Activated CD4-positive, alpha-beta T cell treated with anti-CD3 and anti-CD28 coated beads, Interleukin-2, amount 50 U/mL, for 4 hours (primary cell): Measurements from ENCODE around the gene PTPA.
A peak's percentile ranks its signal among the peaks of the same experiment; 100 is the strongest.
"Not testable (repeated sequence)": the region's sequence is repeated elsewhere in the genome, so short reads cannot be mapped to it uniquely, and the experiment has no call there.

Source experiments
- DNase-seq, 2 experiments: peaks; one replicate each; pipeline ENCODE4 v3.0.0-alpha.2; 2020

PTPA gene

GRCh38 chr9:129161534-129161837 lies 50.3 kb downstream of the PTPA start:
- DNase-seq: no peak

- no peak for DNase-seq
These were observed 51.4 kb downstream of the PTPA start for GRCh38 chr9:129162497-129163197.

GRCh38 chr9:129163198-129163670 lies 52.0 kb downstream of the PTPA start:
- DNase-seq: not testable (repeated sequence)

DNA sequence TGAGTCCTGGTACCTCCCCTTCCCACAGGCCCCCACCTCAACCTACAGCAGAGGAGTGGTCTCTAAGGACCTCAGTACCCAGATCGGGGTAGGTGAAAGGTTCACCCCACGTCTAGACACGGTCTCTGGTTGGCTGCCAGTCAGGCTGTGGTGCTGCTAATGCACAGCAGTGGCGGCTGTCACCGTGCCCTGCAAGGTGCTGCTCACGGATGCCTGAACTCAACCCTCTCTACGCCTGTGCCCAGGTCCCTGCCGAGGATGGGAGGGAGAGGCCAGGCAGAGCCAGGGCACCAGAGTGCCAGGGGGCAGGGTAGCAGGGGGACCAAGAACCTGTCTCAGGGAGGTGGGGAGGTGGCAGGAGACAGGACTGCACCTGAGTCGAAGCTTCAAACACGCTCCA lies 52.5 kb downstream of the PTPA start:
- DNase-seq: no peak

- DNase-seq: no peak
These were observed 53.2 kb downstream of the PTPA start for GRCh38 chr9:129164246-129164930.

- DNase-seq: no peak
These were observed 54.0 kb downstream of the PTPA start for GRCh38 chr9:129165198-129165597.

- DNase-seq: no peak
These were observed 55.7 kb downstream of the PTPA start for GRCh38 chr9:129166623-129167557.

- no peak for DNase-seq
These were observed 59.0 kb downstream of the PTPA start for GRCh38 chr9:129170229-129170628.

DNA sequence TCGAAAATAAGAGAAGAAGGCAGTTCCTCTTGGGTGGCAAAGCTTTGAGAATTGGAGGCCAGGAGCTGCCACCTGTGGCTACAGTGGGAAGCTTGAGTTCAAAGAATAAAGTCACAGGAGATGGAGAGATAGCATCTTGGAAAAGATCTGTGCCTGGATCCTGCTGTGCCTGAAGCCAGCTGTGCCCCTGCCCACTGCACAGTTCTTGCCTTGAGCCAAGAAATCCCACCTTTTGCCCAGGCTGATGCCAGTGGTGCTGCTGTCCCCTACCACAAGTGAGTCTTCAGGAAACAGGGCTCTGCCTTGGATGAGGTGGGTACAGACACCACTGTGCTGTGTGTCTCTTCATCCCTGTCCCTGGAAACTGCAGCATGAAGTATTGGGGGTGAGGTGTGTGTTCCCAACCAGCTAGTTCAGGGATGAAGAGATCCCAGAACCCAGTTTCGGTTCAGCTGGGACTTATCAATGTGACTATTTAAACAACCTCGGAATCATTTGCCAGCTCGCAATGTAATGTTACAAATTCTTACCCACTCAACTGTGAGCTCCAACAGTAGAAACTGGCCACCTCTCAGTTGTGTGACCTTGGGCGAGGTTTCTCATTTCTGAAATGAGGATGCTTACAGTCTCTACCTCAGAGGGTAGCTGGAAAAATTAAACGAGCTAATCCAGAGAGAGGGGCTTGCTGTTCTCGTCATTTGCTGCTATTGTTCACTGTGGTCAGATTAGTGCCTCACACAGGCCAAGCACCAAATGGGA lies 61.0 kb downstream of the PTPA start:
- DNase-seq: no peak

GRCh38 chr9:129172816-129173215 lies 61.6 kb downstream of the PTPA start:
- DNase-seq: no peak

DNA sequence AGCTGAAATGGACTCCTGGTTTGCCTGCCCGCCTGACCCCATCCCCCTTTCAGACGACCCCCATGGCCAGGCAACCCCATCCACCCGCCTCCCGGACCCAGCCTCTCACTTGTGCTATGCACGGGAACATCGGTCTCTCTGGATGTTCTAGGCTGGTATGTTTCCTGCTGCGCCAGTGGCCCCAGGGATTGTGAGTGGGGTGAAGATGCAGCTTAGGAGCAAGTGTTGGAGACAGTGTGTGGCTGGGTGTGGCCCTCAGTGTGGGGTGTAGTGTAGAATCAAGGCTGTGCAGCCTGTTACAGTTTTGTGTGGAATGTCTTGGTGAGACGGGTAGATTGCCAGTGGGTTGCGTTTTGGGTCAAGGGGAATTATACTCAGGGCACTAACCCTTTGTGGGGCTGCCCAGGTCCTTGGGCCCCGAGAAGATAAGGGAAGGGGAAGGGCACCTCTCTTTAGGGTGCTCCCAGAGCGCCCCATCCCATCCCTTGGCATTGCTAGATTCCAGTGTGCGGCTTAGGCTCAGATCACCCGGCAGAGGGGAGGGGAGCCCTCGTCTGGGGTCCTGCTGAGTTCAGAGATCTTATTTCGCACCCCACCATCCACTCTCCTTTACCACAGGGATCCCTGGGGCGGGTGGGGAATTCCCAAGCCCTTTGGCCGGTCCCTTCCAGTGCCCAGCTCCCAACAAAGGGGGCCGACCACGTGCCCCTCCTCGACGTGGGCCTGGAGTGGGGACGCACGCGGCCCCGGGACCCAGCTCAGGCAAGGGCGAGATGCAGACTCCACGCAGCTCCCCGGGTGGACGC lies 62.3 kb downstream of the PTPA start:
- DNase-seq: no peak

GRCh38 chr9:129174102-129174723 lies 63.0 kb downstream of the PTPA start:
- DNase-seq: peak; percentile 76 to 79

DNA sequence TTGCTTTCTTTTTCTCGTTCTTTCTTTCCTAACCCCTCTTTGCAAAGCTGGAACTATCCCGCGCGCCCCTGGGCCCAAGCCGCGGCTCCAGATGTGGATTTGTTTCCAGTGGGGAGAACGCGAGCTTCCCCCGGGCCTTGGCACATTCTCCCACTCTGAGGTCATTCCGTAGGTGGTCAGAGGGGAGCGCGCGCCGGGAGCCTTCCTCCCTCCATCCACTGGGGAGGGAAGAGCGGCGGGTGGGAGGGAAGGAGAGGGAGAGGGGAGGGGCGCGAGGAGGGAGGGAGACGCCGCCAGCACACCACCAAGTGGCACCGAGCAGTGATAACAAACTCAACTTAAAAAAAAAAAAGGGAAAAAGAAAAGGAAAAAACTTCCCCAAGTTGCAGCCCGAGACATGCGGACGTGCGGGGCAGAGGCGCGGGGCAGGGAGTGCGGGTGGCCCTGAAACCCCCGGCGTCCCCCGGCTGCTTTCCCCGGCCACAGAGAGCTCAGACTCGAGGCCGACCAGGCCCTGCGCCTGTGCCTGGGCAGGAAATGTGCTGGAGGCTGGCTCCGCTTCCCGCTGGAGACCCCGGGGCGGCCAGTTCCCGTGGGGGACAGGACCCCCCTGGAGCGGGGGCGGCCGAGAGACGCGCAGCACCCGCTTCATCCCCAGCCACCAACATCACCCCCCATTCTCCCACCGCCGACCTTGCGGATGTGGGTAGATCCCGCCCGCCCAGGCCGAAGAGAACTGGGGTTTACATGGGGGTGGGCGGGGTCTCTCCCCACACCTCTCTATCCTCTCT lies 63.7 kb downstream of the PTPA start:
- no peak for DNase-seq

GRCh38 chr9:129175515-129175824 lies 64.3 kb downstream of the PTPA start:
- DNase-seq: no peak

GRCh38 chr9:129175825-129176633 lies 64.8 kb downstream of the PTPA start:
- peak in 1 of 2 experiments; percentile 15 for DNase-seq

GRCh38 chr9:129176701-129177442 lies 65.7 kb downstream of the PTPA start:
- no peak for DNase-seq

DNA sequence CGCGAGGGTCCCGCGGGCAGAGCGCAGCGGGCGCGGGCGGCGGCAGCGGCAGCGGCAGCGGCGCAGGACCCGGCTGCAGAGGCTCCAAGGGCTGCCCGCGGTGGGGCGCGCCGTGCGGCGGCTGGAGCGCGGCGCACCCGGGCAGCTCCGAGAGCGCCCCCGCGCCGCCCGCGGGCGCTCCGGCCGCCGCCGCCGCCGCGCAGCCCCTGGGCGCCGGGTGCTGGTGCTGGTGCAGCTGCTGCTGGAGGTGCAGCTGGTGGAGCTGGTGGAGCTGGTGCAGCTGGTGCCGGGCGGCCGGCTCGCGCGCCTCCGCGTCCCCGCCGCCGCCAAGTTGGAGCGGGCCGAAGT lies 66.2 kb downstream of the PTPA start:
- DNase-seq: no peak

- peak; percentile 90 to 92 for DNase-seq
These were observed 66.8 kb downstream of the PTPA start, which contains the start of gene IER5L for GRCh38 chr9:129177791-129178567. Gene IER5L (minus strand): TSS chr9:129178261. CDS start chr9:129178052, 209 bp downstream.
